Stimulated activated CD8-positive, alpha-beta memory T cell treated with anti-CD3 and anti-CD28 coated beads, Interleukin-4, amount 100 ng/mL, for 24 hours (primary cell): ENCODE data around the gene PSMB9.
A peak's percentile ranks its signal among the peaks of the same experiment; 100 is the strongest.
"Not testable (repeated sequence)": the region's sequence is repeated elsewhere in the genome, so short reads cannot be mapped to it uniquely, and the experiment has no call there.

Experiments
- DNase-seq: peaks from one replicate; pipeline ENCODE4 v3.0.0-alpha.2; 2020; ENCODE audit warnings: low read depth

PSMB9 gene

DNA sequence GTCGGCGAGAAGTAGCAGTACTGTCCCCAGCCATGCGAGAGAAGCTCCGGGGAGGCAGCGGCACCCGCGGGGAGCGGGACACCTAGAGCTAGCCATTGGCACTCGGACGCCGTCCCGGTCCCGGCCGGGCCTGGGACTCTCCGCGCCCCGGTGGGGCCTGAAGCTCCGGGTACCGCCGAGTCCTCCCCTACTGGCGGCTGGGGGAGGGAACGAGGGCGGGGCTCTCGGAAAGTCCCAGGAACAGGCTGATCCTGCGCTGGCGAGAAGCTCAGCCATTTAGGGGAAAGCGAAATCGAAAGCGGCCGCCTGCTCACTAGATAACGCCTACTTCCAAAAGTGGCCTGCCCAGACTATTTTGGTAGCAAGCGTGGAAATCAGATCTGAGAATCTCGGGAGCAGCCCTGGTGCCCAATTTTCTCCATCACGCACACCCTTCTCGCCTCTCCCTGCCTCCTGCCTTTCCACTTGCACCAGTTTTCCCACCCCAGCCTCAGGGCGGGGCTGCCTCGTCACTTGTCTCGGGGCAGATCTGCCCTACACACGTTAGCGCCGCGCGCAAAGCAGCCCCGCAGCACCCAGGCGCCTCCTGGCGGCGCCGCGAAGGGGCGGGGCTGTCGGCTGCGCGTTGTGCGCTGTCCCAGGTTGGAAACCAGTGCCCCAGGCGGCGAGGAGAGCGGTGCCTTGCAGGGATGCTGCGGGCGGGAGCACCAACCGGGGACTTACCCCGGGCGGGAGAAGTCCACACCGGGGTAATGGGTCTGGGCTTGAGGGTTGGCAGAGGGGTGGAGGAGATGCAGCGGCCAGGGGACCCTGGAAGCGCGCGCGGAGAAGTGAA lies at the start of gene PSMB9, which contains the start of gene TAP1:
PSMB9 (plus strand) TSS at position 652 of the 835 bp plus-strand sequence; CDS start at position 690, 38 bp downstream.
TAP1 (minus strand) TSS at position 164 of the 835 bp plus-strand sequence; CDS start at position 96, 68 bp downstream.
- DNase-seq = peak; percentile 94

DNA sequence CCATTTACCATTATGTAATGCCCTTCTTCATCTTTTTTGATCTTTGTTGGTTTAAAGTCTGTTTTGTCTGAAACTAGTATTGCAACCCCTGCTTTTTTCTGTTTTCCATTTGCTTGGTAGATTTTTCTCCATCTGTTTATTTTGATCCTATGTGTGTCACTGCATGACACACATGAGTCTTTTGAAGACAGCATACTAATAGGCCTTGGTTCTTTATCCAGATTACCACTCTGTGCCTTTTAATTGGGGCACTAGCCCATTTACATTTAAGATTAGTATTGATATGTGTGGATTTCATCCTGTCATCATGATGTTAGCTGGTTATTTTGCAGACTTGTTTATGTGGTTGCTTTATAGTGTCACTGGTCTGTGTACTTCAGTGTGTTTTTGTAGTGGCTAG lies 48.6 kb upstream of the PSMB9 start:
- not testable (repeated sequence) for DNase-seq

DNA sequence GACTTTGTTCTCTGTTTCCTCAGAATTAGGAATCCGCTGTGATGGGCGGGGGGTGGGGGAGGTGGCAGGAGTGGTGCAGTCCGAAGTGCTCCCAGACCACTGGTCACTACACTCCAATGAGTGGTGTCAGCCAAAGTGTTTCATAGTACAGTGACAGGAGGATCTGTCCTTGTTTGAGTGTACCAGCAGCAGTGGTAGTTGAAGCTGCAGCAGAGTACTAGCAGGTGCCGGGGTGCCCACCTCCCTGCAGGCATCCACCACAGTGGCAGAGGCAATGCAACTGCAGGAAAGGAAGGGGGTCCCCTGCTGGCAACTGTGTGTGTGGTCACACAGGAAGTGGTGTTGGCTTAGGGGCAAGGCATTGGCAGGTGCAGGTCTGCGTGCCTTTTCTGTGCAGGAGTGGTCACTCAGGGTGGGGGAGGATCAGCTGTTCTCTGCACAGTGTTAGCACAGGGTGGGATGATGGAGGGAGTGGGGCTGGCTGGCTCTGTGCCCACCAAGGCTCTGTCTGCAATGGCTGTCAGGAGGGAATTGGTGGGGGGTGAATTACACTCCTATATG lies 46.9 kb upstream of the PSMB9 start:
- DNase-seq = no peak

DNA sequence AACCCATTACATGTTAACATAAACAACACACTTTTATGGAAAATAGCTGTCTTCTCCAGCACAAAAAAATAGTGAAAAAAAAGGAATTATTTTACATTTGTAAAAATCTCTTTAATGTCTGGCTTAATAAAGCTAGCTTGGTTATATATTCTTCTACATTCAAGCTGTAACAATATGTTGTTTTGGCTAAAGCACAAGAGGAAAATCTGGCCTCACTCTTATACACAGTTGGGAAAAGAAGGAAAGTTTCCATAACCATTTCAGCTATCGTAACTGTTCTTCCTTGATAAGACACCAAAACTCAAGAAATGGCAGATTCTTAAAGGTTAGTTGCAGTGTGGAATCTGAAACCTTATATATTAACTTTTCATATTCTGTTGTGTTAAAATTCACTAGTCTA lies 44.8 kb upstream of the PSMB9 start:
- DNase-seq = no peak

DNA sequence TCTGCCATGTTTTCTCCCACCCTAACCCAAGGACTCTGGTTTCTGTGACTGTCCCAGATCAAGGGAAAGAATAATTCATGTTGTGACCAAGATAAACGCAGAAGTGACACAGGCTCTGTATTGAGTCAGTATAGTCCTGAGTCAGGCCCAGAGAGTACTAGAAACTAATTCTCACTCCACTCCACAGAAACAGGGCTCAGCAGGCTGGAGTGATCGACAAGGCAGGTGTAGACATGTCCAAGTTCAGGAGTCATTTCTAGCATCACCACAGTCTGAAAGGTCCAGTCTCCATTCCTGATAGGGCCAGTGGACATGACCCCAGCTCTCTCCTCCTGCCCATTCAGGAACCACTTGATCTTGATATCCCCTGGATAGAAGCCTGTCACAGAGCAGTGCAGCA lies 39.8 kb upstream of the PSMB9 start:
- DNase-seq = no peak

DNA sequence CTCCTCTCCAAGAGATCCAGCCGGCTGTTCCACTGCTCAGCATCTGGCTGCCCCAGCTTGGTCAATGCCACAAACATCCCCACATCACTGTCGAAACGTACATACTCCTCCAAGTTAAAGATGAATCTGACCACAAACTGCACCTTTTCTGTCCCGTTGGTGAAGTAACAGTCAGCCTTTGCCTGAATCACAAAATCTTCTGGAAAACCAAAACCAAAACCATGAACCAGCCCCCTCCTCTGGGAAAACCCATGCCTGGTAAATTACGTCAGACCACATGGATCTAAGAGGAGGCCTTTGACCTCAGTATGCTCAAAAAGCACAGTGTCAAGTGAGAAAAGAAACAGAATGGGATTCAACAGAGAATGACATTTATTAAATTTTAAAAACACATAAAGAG lies 38.9 kb upstream of the PSMB9 start:
- DNase-seq = no peak

DNA sequence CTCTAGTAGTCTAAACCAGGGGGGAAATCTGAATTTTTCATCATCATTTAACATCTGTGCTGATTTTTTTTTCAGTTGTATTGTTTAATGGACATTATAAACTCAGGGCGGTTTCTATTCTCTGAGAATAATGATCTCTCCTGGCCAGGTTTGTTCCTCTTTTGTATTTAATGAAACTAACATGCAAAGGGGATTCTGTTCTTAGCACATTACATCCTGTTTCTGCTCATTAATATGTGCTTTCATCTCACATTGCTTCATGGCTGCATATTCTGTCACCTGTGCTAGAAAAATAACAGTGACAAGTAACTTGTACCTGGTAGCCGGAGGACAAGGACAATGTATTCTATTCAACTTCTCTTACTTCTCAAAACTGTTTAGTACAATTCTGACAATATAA lies 38.0 kb upstream of the PSMB9 start:
- no peak for DNase-seq

DNA sequence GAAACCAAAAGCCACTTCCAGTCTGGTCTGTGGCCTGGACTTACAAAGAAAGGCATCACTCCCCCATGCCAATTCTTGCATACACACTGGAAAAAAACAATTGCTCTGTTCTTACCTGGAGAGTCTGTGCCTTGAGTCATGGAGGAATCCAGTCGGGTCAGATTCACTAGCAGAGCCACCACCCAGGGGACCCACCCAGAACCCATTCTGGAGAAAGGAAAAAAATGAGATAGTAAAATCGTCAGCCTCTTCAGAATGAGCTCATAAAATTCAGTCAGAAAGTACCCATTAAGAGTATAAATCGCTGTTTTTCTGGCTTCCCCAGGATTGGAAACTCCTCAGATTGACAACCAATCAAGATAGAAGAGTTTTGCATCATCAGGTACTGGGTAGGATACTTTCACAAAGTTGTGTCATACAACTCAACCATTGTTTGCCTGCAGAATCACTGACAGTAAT lies 37.2 kb upstream of the PSMB9 start, which contains the start of gene HLA-DOB:
HLA-DOB (minus strand) TSS at position 257 of the 459 bp plus-strand sequence; CDS start at position 206, 51 bp downstream.
- DNase-seq = no peak

DNA sequence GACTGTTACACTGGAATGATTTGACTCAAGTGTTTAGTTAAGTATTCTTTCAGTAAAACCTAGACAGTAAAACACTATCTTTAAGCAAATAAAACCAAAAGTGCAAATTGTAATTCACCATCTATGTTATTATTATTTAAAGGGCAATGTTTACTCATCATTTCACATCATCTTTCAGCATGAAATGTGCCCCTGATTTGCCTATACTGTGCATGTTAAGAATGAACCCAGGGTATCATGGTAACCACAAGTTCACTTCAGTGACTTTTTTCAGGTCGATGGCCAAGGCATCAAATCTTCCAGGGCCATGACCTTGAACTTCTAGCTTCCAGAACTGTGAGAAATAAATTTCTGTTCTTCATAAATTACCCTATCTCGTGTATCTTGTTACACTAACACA lies 35.1 kb upstream of the PSMB9 start:
- DNase-seq = no peak

DNA sequence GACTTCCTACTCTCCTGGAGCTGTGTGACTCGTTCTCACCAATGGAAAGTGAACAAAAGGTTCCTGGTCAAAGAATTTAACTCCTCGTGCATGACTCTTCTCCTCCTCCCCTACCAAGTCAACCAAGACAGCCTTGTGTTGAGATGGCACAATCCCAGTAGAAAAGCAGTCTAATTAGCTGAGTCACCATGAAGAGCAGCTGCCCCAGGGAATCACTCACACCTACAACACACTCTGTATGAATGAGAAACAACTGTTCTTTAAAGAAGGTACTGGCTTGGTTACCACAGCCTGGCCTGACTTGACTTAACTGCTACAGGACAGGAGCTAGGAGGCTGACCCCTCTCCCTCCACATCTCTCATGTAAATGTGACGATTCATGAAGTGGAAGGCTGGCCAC lies 34.3 kb upstream of the PSMB9 start:
- no peak for DNase-seq

DNA sequence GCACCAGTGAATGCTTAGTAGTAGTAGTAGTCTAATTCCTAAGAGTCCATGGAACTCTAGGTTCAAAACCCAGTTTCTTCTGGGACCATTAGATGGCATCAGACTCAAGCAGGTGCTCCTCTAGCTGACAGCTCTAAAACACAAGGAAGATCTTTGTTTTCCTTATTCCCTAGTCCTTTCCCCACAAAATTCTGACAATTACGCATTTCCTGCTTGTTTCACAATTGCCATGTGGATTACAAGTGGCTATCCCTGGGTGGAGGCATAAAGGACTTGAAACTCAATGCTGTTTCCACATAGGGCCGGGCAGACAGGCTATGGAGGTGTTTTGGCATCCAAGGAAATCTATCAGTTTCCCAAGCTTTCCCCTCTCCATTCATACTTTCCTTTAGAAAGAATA lies 28.0 kb upstream of the PSMB9 start:
- DNase-seq = no peak

DNA sequence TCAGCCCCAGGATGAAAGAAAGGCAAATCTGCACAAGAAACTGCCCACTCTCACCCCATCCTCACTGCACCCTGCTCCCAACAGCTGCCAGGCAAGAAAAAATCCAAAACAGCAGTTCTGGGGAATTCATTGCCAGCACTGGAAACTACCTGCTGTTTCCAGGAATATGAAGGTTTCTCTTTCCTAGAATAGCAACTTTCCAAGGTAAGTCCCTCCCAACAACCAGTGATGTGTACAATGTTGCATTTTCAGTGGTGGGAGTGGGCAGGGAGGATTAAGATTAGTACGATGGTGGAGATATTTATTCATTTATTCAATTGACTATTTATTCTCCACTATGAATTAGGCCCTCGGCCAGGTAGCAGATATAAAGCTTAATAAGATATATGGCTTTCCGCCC lies 27.0 kb upstream of the PSMB9 start:
- DNase-seq = no peak

DNA sequence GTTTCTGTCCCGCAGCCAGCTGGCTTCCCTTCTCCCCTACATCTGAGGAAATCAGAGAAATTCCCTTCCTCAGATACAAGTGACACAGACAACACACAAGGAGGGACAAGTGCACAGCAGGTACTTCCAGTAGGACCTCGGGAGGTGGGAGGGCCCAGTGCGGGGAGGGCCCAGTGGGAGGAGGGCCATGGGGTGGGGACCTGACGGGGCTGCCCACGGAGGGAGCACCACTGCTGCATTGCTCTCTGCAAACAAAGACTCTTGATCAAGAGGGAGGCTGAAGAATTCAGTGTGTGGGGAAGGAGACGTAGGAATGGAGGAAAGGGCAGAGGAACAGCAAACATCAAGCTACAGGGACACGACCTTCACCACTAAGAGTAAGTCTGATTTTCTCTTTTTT lies 24.5 kb upstream of the PSMB9 start:
- DNase-seq = no peak

DNA sequence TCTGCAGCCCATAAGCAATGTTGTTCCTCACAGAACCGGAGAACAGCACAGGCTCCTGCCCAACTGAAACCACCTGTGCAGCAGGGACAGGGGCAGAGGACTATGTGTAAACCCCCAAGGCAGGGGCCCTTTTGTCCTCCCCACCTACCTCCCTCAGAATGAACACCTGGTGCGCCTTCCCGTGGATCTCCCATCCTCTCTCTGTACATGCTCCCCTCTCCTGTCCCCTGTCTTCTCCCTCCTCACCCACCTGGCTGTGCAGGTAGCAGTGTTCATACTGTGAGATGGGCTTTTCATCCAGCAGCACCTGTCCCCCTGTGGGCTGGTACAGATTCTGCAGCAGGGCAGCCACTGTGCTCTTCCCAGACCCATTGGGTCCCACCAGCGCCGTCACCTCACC lies 24.0 kb upstream of the PSMB9 start:
- DNase-seq = no peak

DNA sequence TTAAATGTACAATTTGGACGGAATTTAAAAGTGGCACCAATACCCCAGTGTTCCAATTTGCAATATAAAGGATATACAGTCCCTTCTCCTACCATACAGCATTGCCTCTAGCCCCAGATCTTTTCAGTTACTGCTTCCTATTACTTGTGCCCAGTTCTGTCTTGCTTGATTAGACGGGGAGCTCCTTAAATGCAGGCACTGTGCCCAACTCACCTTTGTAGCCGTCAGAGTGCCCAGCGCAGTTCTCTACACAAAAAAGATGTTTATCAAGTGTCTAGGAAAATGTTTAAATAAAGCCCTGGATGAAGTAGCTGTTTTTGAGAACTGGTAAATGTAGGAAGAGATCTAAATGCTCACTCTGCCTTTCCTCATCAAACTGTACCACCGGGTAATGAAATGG lies 23.1 kb upstream of the PSMB9 start:
- no peak for DNase-seq

DNA sequence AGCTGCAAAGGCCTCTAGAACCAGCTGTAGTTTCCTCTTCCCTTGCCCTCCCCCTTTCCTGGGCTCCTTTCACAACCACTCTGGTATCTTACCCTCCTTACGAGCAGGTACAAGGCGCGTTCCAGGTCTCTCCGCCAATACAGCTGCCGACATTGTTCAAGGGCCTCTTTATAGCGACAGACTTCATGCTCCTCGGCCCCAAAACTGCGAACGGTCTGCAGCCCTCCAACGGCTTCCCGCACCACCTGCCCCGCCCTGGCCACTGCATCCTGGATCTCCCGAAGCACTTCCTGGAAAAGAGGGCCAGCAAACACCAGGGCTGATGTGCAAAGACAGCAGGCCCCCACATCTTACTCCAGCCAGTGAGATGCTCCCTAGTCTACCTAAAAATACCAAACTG lies 21.5 kb upstream of the PSMB9 start:
- no peak for DNase-seq

DNA sequence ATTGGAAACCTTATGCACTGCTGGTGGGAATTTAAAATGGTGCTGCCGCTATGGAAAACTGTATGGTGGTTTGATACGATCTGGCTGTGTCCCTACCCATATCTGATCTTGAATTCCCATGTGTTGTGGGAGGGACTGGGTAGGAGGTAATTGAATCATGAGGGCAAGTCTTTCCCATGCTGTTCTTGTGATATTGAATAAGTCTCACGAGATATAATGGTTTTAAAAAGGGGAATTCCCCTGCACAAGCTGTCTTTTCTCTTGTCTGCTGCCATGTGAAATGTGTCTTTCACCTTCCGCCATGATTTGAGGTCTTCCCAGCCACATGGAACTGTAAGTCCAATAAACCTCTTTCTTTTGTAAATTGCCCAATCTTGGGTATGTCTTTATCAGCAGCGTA lies 20.3 kb upstream of the PSMB9 start:
- no peak for DNase-seq

DNA sequence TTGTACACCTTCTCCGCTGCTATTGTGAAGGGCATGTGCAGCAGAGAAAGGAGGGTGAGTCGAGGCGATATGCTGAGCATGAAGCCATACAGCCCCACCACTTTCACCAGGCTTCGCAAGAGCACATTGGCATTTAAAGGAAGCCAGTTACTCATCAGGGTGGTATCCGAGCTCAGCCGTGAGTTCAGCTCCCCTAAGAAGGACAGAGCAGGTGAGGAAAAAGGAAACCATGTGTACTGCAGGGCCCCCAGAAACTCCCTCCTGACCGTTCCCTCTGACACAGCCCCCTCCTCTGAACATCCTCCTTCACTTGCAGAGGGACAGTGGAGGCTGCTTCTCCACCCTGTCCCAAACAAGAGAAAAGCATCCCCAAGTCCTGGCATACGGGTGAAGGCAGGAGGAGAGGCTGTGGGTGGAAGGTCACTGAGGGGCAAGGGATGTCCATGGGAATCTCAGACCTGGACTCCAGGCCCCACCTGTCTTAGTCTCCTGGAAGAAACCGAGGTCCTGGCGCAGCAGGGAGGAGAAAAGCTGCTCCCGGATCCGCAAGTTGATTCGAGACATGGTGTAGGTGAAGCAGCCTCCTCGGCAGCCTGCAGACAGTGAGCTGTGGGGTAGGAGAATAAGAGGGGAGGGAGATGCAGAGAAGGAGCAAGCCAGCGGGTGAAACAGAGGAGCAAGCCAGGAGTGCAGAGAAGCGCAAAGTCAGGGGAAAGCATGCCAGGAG lies 18.7 kb upstream of the PSMB9 start:
- DNase-seq = no peak

DNA sequence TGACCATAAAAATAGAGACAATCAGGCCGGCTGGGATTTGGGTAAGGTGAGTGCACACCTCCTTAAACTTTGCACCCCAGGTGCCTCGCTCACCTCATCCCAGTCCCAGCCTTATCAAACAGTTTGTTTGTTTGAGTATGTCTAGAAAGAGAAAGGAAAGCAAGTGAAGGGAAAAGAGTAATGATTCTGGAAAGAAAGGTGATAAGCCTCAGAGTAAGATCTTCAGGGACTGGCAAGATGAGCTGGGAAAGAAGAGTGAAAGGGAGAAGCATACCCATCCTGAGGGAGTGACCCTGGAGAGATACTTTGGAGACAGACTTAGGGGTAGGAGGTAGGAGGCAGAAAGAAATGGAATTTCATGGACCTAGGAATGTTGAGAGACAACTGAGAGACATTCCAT lies 17.1 kb upstream of the PSMB9 start:
- no peak for DNase-seq

DNA sequence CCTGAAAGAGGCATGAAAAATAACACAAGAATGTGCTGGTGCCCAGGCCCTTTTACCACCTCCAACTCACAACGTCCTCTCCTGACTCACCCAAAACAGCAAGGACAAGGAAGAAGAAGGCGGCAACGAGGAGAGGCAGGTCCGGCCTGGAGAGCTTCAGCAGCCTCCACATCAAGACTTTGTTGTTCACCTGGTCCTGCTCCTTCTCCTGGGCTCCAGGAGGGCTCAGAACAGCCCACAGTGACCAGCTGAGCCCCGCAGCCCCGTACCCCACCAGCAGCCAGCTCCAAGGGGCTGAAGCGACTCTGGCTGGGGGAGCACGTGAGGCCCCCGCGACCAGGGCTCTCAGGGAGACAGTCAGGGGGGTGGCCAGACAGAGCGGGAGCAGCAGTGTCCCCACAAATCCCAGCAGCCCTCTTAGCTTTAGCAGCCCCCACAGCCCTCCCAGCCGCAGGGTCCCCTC lies 16.3 kb upstream of the PSMB9 start:
- no peak for DNase-seq

DNA sequence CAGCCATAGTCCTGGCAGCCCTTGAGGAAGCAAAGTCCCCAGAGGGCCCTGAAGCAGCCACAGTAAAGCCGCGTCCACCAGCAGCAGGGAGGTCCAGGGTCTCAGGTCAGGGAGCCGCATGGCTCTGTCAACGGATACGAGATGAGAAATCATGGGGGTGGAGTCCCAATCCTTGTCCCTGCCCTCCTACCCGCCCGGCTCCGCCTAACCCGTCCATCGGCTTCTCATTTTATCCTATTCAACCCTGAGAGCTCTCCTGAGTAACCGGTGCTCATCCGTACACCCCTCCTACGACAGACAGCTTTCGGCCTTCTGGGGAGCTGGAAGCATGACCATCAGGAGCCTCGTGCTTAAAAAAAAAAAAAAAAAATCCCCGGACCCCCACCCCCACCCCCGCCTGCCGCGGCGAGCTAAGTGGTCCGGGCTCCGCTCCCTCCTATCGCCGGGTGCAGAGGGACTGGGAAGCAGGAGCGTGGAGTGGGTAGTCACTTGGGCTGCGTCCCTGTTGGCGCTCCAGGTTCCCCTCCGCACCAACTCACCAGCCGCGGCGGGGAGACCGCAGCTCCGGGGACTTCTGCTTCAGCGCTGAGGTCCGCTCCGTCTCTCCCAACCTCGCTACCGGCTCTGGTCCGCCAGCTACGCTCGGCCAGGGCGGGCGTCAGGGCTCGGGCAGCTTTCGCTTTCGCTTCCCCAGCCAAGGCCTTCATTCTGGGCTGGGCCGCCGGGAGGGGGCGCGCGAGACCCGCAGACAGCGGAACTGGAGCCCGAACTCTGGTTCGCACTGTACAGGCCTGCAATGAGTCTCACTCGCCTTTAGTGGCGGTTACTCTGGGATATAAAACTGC lies 15.7 kb upstream of the PSMB9 start, which contains the start of gene TAP2:
TAP2 (minus strand) TSS at position 626 of the 845 bp plus-strand sequence; CDS start at position 120, 506 bp downstream.
- peak; percentile 96 for DNase-seq

DNA sequence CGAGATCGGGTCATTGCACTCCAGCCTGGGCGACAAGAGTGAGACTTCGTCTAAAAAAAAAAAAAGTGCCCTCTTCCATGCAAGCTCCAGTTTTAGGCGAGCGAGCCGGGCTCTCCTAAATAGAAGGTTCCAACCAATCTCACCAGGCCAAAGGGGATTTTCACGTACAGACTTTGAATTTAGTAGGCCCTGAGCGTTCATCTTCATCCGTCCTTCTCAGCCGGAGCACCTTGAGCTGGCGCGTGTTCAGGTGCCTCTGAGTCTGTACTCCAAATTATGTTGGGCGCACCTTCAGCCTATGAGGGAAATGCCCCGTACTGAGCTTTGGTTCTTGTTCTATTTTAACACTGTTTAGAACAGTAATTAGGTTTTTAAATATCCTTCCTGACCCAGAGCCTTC lies 14.6 kb upstream of the PSMB9 start:
- DNase-seq = no peak
